Gastroesophageal sphincter (tissue), 4 donors: ENCODE data around the gene MEX3A. TPM values are rescaled to one million over a fixed set of nuclear protein-coding genes. Genes with fewer than 3 reads are reported as not detected.
A peak's percentile ranks its signal among the peaks of the same experiment; 100 is the strongest.

Source experiments
- ATAC-seq: fragments of 150-250 bp; one replicate; pipeline ENCODE4 v1.9.1; 2016; ENCODE audit warnings: mild to moderate bottlenecking, moderate library complexity
- H3K27ac ChIP-seq, 4 donors: fragments of 200-600 bp; sonication (generic) in 3 of 4; 1 replicate in 3 of 4; 2 replicates in 1 of 4; pipeline ENCODE4 v1.5.1; 2016 to 2019
- H3K27me3 ChIP-seq: fragments of 200-600 bp; sonication (generic); one replicate; pipeline ENCODE4 v1.5.1; 2019
- H3K36me3 ChIP-seq, 2 donors: fragments of 200-600 bp; sonication (generic); one replicate each; pipeline ENCODE4 v1.5.1; 2019; ENCODE audit warnings: control low read depth in 1 of 2
- H3K4me1 ChIP-seq, 3 donors: fragments of 200-600 bp; sonication (generic); 1 replicate in 2 of 3; 2 replicates in 1 of 3; pipeline ENCODE4 v1.5.1; 2016 to 2019; ENCODE audit warnings: control low read depth in 2 of 3
- H3K4me3 ChIP-seq, 2 donors: fragments of 200-600 bp; sonication (generic); one replicate each; pipeline ENCODE4 v1.5.1; 2019; ENCODE audit warnings: mild to moderate bottlenecking in 1 of 2, moderate library complexity in 1 of 2
- H3K9me3 ChIP-seq, 3 donors: fragments of 200-600 bp; sonication (generic); one replicate each; pipeline ENCODE4 v1.5.1; 2017 to 2019; ENCODE audit warnings: control low read depth in 2 of 3
- EP300 ChIP-seq: sonication (generic); formaldehyde crosslinking; IDR thresholded peaks from one replicate; pipeline ENCODE4 v1.6.1; 2017; ENCODE audit warnings: antibody characterized with exemption, mild to moderate bottlenecking
- POLR2A ChIP-seq, 2 donors: fragments of 450-650 bp; IDR thresholded peaks; one replicate each; pipeline ENCODE4 v1.6.1; 2017; ENCODE audit warnings: antibody characterized with exemption in 2 of 2, mild to moderate bottlenecking in 2 of 2, moderate library complexity in 1 of 2
- POLR2AphosphoS5 ChIP-seq: sonication (generic); formaldehyde crosslinking; IDR thresholded peaks from one replicate; pipeline ENCODE4 v1.6.1; 2017; ENCODE audit warnings: antibody characterized with exemption
- WGBS, 2 donors: methylation state at CpG; one replicate each; pipeline ENCODE4 v1.1.5; 2018; ENCODE audit warnings: low coverage in 1 of 2; 5-methylcytosine and 5-hydroxymethylcytosine counted together
- total RNA-seq, 4 donors: library from RNA; depleted of rRNA; stranded (reverse); fragments of >200 nt; gene quantifications; one replicate each; pipeline ENCODE4 v1.1.0, GENCODE V29; 2016
- TF ChIP-seq, protein P1 (sequence below), 4 experiments: fragments of 200-600 bp in 2 of 4; fragments of 450-650 bp in 2 of 4; sonication (generic) in 1 of 4; IDR thresholded peaks; one replicate each; pipeline ENCODE4 v1.5.1; 2017 to 2019; ENCODE audit warnings: antibody characterized with exemption in 4 of 4, mild to moderate bottlenecking in 2 of 4, moderate library complexity in 2 of 4

MEX3A gene
- total RNA-seq, 4 donors from 2014 or later: under 0.01 to 0.78 (median 0.52) TPM

GRCh38 chr1:156091610-156092009 lies 9.3 kb upstream of the MEX3A start:
- no peak for ATAC-seq
- WGBS, 2 donors: 64 to 72% methylated on average over 1 to 2 of the region's 2 CpGs
- Histone ChIP-seq H3K4me1 (peaks cover 0 to 21% (median 8%) of the 10 kb centered on the region in 3 donors), H3K9me3 (no peaks in the 10 kb centered on the region), H3K4me3 (no peak overlapping the region), H3K27me3 (no peaks in the 10 kb centered on the region), H3K27ac (no peak overlapping the region), H3K36me3 (peaks cover 0 to 3% of the 10 kb centered on the region in 2 donors)
- no peak for TF ChIP-seq POLR2A (IDR thresholded peaks at IDR 0.05)
- TF ChIP-seq EP300: no peak
- no peak for TF ChIP-seq POLR2AphosphoS5
- TF ChIP-seq, protein P1, sequence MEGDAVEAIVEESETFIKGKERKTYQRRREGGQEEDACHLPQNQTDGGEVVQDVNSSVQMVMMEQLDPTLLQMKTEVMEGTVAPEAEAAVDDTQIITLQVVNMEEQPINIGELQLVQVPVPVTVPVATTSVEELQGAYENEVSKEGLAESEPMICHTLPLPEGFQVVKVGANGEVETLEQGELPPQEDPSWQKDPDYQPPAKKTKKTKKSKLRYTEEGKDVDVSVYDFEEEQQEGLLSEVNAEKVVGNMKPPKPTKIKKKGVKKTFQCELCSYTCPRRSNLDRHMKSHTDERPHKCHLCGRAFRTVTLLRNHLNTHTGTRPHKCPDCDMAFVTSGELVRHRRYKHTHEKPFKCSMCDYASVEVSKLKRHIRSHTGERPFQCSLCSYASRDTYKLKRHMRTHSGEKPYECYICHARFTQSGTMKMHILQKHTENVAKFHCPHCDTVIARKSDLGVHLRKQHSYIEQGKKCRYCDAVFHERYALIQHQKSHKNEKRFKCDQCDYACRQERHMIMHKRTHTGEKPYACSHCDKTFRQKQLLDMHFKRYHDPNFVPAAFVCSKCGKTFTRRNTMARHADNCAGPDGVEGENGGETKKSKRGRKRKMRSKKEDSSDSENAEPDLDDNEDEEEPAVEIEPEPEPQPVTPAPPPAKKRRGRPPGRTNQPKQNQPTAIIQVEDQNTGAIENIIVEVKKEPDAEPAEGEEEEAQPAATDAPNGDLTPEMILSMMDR (IDR thresholded peaks at IDR 0.05): no peak

DNA sequence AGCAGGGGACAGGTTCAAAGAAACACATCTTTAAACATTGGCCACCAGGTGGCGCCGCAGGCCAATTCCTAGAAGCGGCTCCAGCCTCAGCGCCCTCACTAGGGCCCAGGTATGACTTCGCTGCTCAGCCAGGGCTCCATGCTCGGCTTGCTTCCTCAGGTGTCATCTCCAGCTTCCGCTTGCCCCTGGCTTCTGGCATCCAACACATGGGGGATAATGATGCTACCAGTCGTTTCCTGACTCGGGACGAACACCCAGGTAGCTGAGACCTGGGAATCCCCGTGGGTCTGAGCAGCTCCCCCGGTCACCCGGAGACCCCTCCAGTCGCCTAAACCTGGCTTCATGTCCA lies 8.5 kb upstream of the MEX3A start:
- Histone ChIP-seq H3K9me3 (no peaks in the 10 kb centered on the region), H3K36me3 (peaks cover 0 to 3% of the 10 kb centered on the region in 2 donors), H3K27ac (peak overlapping the region in 1 of 4 donors; percentile 21), H3K4me1 (peaks cover 0 to 21% (median 0%) of the 10 kb centered on the region in 3 donors), H3K4me3 (no peak overlapping the region), H3K27me3 (no peaks in the 10 kb centered on the region)
- WGBS, 2 donors: 0% methylated on average over 1 of the region's 14 CpGs; no CpG with 5 or more reads in 1 of the 2 donors
- TF ChIP-seq EP300 (no peak), POLR2AphosphoS5 (no peak), POLR2A (IDR thresholded peaks at IDR 0.05) (no peak)
- TF ChIP-seq, protein P1 (IDR thresholded peaks at IDR 0.05): peak; percentile 80 to 90 (median 88)
- peak; percentile 81 for ATAC-seq

- no peaks in the 10 kb centered on the region for H3K27me3 ChIP-seq
- 33 to 80% methylated on average over 1 to 5 of the region's 5 CpGs for WGBS, 2 donors
- TF ChIP-seq, protein P1 (IDR thresholded peaks at IDR 0.05): no peak
- TF ChIP-seq EP300 (no peak), POLR2A (IDR thresholded peaks at IDR 0.05) (no peak), POLR2AphosphoS5 (no peak)
- H3K36me3 ChIP-seq: peaks cover 0 to 3% of the 10 kb centered on the region in 2 donors
- peaks cover 0 to 20% (median 0%) of the 10 kb centered on the region in 3 donors for H3K4me1 ChIP-seq
- no peaks in the 10 kb centered on the region for H3K9me3 ChIP-seq
- peak; percentile 30 for ATAC-seq
- H3K4me3 ChIP-seq: no peak overlapping the region
- H3K27ac ChIP-seq: peak overlapping the region in 1 of 4 donors; percentile 21
Observed at GRCh38 chr1:156090138-156090839, 8.0 kb upstream of the MEX3A start.

DNA sequence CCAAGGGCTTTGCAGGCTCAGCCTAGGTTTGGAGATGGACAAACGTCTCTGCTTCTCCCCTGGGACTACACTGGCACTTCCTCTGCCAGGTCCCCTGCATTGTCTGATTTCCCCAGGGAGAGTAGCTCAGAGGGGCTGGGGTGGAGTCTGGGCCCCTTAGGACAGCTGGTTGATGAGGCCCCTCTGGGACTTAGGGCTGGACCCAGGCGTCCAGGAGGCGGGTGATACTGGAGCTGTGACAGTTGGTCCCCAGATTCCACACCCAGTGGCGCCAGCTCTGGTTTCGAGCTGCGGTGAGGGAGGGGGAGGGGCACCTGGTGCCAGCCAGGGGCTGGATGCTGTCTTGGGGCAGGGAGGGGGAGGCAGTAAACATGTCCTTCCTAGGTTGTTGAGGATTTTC lies 7.4 kb upstream of the MEX3A start:
- Histone ChIP-seq H3K4me1 (peaks cover 0 to 20% (median 0%) of the 10 kb centered on the region in 3 donors), H3K4me3 (no peak overlapping the region), H3K9me3 (no peaks in the 10 kb centered on the region), H3K27me3 (no peaks in the 10 kb centered on the region), H3K36me3 (peaks cover 0 to 3% of the 10 kb centered on the region in 2 donors), H3K27ac (no peak overlapping the region)
- 0% methylated on average over 1 of the region's 6 CpGs; no CpG with 5 or more reads in 1 of the 2 donors for WGBS, 2 donors
- ATAC-seq: no peak
- TF ChIP-seq, protein P1 (IDR thresholded peaks at IDR 0.05): no peak
- no peak for TF ChIP-seq POLR2AphosphoS5
- TF ChIP-seq POLR2A (IDR thresholded peaks at IDR 0.05): no peak
- TF ChIP-seq EP300: no peak

- H3K27ac ChIP-seq: no peak overlapping the region
- H3K9me3 ChIP-seq: no peaks in the 10 kb centered on the region
- no peaks in the 10 kb centered on the region for H3K36me3 ChIP-seq
- TF ChIP-seq, protein P1 (IDR thresholded peaks at IDR 0.05): peak in 1 of 4 experiments; percentile 7
- TF ChIP-seq POLR2AphosphoS5 (no peak), EP300 (no peak)
- ATAC-seq: no peak
- H3K27me3 ChIP-seq: no peaks in the 10 kb centered on the region
- no peak overlapping the region for H3K4me3 ChIP-seq
- WGBS, 2 donors: 10 to 20% methylated on average over 1 of the region's 1 CpG
- peaks cover 0 to 50% (median 12%) of the 10 kb centered on the region in 3 donors for H3K4me1 ChIP-seq
Observed at GRCh38 chr1:156086256-156086662, 4.0 kb upstream of the MEX3A start.
